Measurements from ENCODE around the gene TBC1D17. TPM values are rescaled to one million over a fixed set of nuclear protein-coding genes. Genes with fewer than 3 reads are reported as not detected.

Gene TBC1D17
- total and polyA plus RNA-seq, 4 donors: 11.3 to 27.9 (median 17.2) TPM

GRCh38 chr19:49837009-49837310, 40.5 kb upstream of the TBC1D17 start (continued):
- no peak for TF ChIP-seq ZBTB33 (IDR thresholded peaks at IDR 0.05)
- no peak for TF ChIP-seq ATF3 (IDR thresholded peaks at IDR 0.05)
- TF ChIP-seq JUND (IDR thresholded peaks at IDR 0.05): no peak
- no peak for TF ChIP-seq YY1 (IDR thresholded peaks at IDR 0.05)

DNA sequence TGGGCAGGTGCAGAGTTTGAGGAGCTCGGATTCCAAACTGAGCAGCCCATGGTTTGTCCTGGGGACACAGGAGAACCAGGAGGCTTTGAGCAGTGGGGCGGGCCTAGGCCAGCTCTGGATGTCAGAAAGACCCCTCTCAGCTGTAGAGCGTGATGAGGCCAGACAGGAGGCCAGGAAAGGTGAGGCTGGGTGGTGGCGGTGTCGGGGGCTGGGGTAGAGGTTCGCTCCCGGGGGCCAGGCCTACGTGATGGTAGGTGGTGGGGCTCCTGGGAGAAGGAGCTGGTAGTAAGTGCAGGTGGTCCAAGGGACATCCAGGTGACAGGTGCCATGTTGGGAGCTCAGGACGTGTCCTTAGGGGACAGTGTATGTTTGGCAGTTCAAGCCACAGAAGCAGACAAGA, 40.1 kb upstream of the TBC1D17 start:
- 98% methylated on average over 9 of the region's 9 CpGs for WGBS

DNA sequence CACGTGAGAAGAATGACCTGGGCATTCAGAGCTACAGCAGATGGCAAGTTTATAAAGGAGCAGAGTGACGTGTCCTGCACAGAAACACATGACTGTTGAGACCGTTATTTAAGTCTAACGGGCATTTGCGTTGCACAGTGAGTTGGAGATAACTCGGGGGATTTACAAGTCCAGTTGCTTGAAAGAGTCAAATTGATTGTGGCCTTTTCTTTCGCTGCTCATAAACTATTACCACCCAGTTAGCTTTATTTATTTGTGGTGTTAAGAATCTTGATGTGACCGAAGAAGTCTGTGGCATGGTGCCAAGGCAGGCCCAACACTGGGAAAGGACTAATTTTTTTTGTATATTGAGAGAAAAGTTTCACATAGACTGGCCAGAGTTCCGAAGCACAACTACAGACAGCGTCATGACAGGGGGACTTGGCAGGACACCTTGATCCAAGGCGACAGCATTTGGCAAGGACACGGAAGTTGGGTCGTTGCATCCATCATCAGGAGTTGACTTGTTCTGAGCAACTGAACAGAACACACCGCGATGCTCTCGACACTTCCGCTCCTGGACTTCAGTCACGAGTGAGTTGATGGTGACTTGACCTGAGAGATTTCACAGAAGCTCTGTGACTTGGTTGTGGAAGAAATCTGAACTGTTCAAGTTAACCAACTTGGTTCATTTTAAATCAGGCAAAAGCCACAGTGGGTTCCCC, 38.5 kb upstream of the TBC1D17 start:
- no peak for DNase-seq (ENCODE audit: low spot score)
- no peak overlapping the region for H3K9ac ChIP-seq (ENCODE audit: low read depth in 1 of 2, low read length in 2 of 2)
- no peak overlapping the region for H3K4me3 ChIP-seq (ENCODE audit: low read depth in 1 of 3, low read length in 3 of 3)
- peaks cover 4 to 30% (median 17%) of the 10 kb centered on the region in 4 donors for H3K36me3 ChIP-seq (ENCODE audit: control insufficient read depth in 4 of 4, insufficient read depth in 3 of 4, low read depth in 1 of 4, low read length in 3 of 4)
- H3K4me1 ChIP-seq (ENCODE audit: control insufficient read depth in 4 of 4, insufficient read depth in 4 of 4, low read length in 3 of 4): no peaks in the 10 kb centered on the region
- TF ChIP-seq ZBTB33 (IDR thresholded peaks at IDR 0.05): no peak
- TF ChIP-seq HNF4G (IDR thresholded peaks at IDR 0.05): no peak
- no peak for TF ChIP-seq TAF1 (conservative IDR thresholded peaks at IDR 0.05)
- no peak for TF ChIP-seq SP1 (IDR thresholded peaks at IDR 0.05)
- 95% methylated on average over 18 of the region's 18 CpGs for WGBS
- H3K9me3 ChIP-seq (ENCODE audit: control insufficient read depth in 4 of 4, low read length in 3 of 4): no peaks in the 10 kb centered on the region
- H3K27ac ChIP-seq (ENCODE audit: low read depth in 1 of 2, low read length in 2 of 2): no peak overlapping the region
- no peaks in the 10 kb centered on the region for H3K27me3 ChIP-seq (ENCODE audit: control insufficient read depth in 4 of 4, insufficient read depth in 4 of 4, low read length in 3 of 4)

More for the DNA sequence above, 40.1 kb upstream of the TBC1D17 start:
- TF ChIP-seq JUND (IDR thresholded peaks at IDR 0.05) (no peak), SP1 (IDR thresholded peaks at IDR 0.05) (no peak), RXRA (IDR thresholded peaks at IDR 0.05) (no peak), YY1 (IDR thresholded peaks at IDR 0.05) (no peak), TAF1 (conservative IDR thresholded peaks at IDR 0.05) (no peak), ATF3 (IDR thresholded peaks at IDR 0.05) (no peak), GABPA (IDR thresholded peaks at IDR 0.05 in 1 of 2, conservative IDR thresholded peaks at IDR 0.05 in 1 of 2) (no peak), HNF4A (conservative IDR thresholded peaks at IDR 0.05) (no peak), MAX (IDR thresholded peaks at IDR 0.05) (no peak), NR2F2 (IDR thresholded peaks at IDR 0.05) (no peak), EGR1 (IDR thresholded peaks at IDR 0.05; ENCODE audit: low read depth in 2 of 2) (no peak)
- TF ChIP-seq, protein P1, sequence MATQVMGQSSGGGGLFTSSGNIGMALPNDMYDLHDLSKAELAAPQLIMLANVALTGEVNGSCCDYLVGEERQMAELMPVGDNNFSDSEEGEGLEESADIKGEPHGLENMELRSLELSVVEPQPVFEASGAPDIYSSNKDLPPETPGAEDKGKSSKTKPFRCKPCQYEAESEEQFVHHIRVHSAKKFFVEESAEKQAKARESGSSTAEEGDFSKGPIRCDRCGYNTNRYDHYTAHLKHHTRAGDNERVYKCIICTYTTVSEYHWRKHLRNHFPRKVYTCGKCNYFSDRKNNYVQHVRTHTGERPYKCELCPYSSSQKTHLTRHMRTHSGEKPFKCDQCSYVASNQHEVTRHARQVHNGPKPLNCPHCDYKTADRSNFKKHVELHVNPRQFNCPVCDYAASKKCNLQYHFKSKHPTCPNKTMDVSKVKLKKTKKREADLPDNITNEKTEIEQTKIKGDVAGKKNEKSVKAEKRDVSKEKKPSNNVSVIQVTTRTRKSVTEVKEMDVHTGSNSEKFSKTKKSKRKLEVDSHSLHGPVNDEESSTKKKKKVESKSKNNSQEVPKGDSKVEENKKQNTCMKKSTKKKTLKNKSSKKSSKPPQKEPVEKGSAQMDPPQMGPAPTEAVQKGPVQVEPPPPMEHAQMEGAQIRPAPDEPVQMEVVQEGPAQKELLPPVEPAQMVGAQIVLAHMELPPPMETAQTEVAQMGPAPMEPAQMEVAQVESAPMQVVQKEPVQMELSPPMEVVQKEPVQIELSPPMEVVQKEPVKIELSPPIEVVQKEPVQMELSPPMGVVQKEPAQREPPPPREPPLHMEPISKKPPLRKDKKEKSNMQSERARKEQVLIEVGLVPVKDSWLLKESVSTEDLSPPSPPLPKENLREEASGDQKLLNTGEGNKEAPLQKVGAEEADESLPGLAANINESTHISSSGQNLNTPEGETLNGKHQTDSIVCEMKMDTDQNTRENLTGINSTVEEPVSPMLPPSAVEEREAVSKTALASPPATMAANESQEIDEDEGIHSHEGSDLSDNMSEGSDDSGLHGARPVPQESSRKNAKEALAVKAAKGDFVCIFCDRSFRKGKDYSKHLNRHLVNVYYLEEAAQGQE (IDR thresholded peaks at IDR 0.05): no peak
- Histone ChIP-seq H3K36me3 (ENCODE audit: control insufficient read depth in 4 of 4, insufficient read depth in 3 of 4, low read depth in 1 of 4, low read length in 3 of 4) (peaks cover 6 to 43% (median 23%) of the 10 kb centered on the region in 4 donors), H3K9me3 (ENCODE audit: control insufficient read depth in 4 of 4, low read length in 3 of 4) (no peaks in the 10 kb centered on the region), H3K9ac (ENCODE audit: low read depth in 1 of 2, low read length in 2 of 2) (no peak overlapping the region), H3K27me3 (ENCODE audit: control insufficient read depth in 4 of 4, insufficient read depth in 4 of 4, low read length in 3 of 4) (no peaks in the 10 kb centered on the region), H3K4me1 (ENCODE audit: control insufficient read depth in 4 of 4, insufficient read depth in 4 of 4, low read length in 3 of 4) (no peaks in the 10 kb centered on the region), H3K4me3 (ENCODE audit: low read depth in 1 of 3, low read length in 3 of 3) (no peak overlapping the region), H3K27ac (ENCODE audit: low read depth in 1 of 2, low read length in 2 of 2) (no peak overlapping the region)
- no peak for DNase-seq (ENCODE audit: low spot score)
